Endothelial cell of umbilical vein (primary cell): Measurements from ENCODE around the gene NKX1-2. TPM values are rescaled to one million over a fixed set of nuclear protein-coding genes. Genes with fewer than 3 reads are reported as not detected.

Experiments
- Bru-seq: library from RNA; stranded (reverse); fragments of 400-500 nt; gene quantifications from one replicate; lab custom pipeline; 2021; lab: Mats Ljungman, UMichigan
- BruChase-seq, 2 experiments: library from RNA; stranded (reverse); fragments of 400-500 nt; gene quantifications; one replicate each; lab custom pipeline; 2021; lab: Mats Ljungman, UMichigan
- BruUV-seq: library from RNA; stranded (reverse); fragments of 400-500 nt; replicated peaks from 2 replicates; lab custom pipeline; 2021; lab: Mats Ljungman, UMichigan
- CTCF ChIA-PET: fragments of 300-600, 350-600 bp; sonication (Branson Sonifier 250); formaldehyde crosslinking; loops from one replicate; lab custom pipeline; 2021; ENCODE audit warnings: antibody characterized with exemption, inconsistent platforms; lab: Charles Lee
- POLR2A ChIA-PET: fragments of 300-600, 350-600 bp; sonication (Branson Sonifier 250); formaldehyde crosslinking; loops from one replicate; lab custom pipeline; 2021; ENCODE audit warnings: antibody characterized with exemption, inconsistent platforms; lab: Charles Lee
- DNase-seq: peaks from one replicate; pipeline ENCODE4 v3.0.0-alpha.2; 2011; ENCODE audit warnings: low read depth, low spot score
- FAIRE-seq: peaks from 2 replicates; lab custom pipeline; 2011; peaks lifted over from hg19 to GRCh38; lab: Jason Lieb, UNC
- H2AFZ ChIP-seq: 2 replicates; pipeline ENCODE4 v1.6.0; 2012; ENCODE audit warnings: low read depth, low read length, control low read depth, inconsistent platforms
- H3K27ac ChIP-seq: 2 replicates; pipeline ENCODE4 v1.5.1; 2011; ENCODE audit warnings: low read depth, mild to moderate bottlenecking, control low read depth, low read length, moderate library complexity; ENCODE audit not compliant: insufficient read depth
- H3K27me3 ChIP-seq, 2 experiments: 2 replicates each; pipeline versions ENCODE4 v1.6.0 to v1.6.1; 2011; ENCODE audit warnings: low read length in 2 of 2, mixed read lengths in 1 of 2; ENCODE audit not compliant: control insufficient read depth in 2 of 2, insufficient read depth in 2 of 2
- H3K36me3 ChIP-seq, 2 experiments: 2 replicates in 1 of 2; 3 replicates in 1 of 2; pipeline ENCODE4 v1.5.1; 2011; ENCODE audit warnings: low read length in 2 of 2, mild to moderate bottlenecking in 1 of 2, moderate library complexity in 1 of 2; ENCODE audit not compliant: control insufficient read depth in 2 of 2, insufficient read depth in 2 of 2; ENCODE audit errors: extremely low read depth in 1 of 2
- H3K4me1 ChIP-seq: 3 replicates; pipeline ENCODE4 v1.5.1; 2011; ENCODE audit warnings: mild to moderate bottlenecking, low read length; ENCODE audit not compliant: control insufficient read depth, insufficient read depth; ENCODE audit errors: extremely low read depth
- H3K4me2 ChIP-seq: 2 replicates; pipeline ENCODE4 v1.6.1; 2011; ENCODE audit warnings: low read length, control low read depth, mixed read lengths; ENCODE audit not compliant: insufficient read depth
- H3K4me3 ChIP-seq, 3 experiments: fragments of 200-600 bp in 1 of 3; sonication (generic), shearing (Covaris generic) in 1 of 3; replicated peaks in 1 of 3; 2 replicates each; pipeline ENCODE4 v1.5.1; 2011 to 2016; ENCODE audit warnings: control low read depth in 3 of 3, low read length in 3 of 3, mild to moderate bottlenecking in 2 of 3, inconsistent platforms in 1 of 3, low read depth in 1 of 3, moderate library complexity in 1 of 3; ENCODE audit not compliant: insufficient read depth in 1 of 3
- H3K79me2 ChIP-seq: 2 replicates; pipeline ENCODE4 v1.6.0; 2012; ENCODE audit warnings: low read length, inconsistent platforms; ENCODE audit not compliant: control insufficient read depth, insufficient read depth
- H3K9ac ChIP-seq: replicated peaks from 2 replicates; pipeline ENCODE3; 2011; ENCODE audit warnings: low read length, control low read depth; ENCODE audit not compliant: insufficient read depth; ENCODE audit errors: extremely low read depth
- H3K9me1 ChIP-seq: replicated peaks from 3 replicates; pipeline ENCODE4 v1.6.0; 2011; ENCODE audit warnings: mild to moderate bottlenecking, low read length; ENCODE audit not compliant: control insufficient read depth, insufficient read depth; ENCODE audit errors: extremely low read depth
- H3K9me3 ChIP-seq: replicated peaks from 2 replicates; pipeline ENCODE4 v1.5.1; 2012; ENCODE audit warnings: low read length, inconsistent platforms; ENCODE audit not compliant: control insufficient read depth, insufficient read depth
- H4K20me1 ChIP-seq: replicated peaks from 2 replicates; pipeline ENCODE3; 2011; ENCODE audit warnings: mild to moderate bottlenecking, low read length; ENCODE audit not compliant: control insufficient read depth, insufficient read depth; ENCODE audit errors: extremely low read depth
- CTCF ChIP-seq, 2 donors: IDR thresholded peaks; 1 replicate in 1 of 2; 2 replicates in 1 of 2; pipeline ENCODE4 v1.5.1; 2011; ENCODE audit warnings: low read length in 2 of 2, mild to moderate bottlenecking in 2 of 2, moderate library complexity in 2 of 2, control low read depth in 1 of 2, inconsistent platforms in 1 of 2, low read depth in 1 of 2; ENCODE audit not compliant: insufficient read depth in 1 of 2; ENCODE audit errors: extremely low read depth in 1 of 2
- EZH2 ChIP-seq: IDR thresholded peaks from 2 replicates; pipeline ENCODE4 v1.6.1; 2012; ENCODE audit warnings: borderline replicate concordance, low read depth, mild to moderate bottlenecking, moderate library complexity, low read length, inconsistent platforms; ENCODE audit not compliant: severe bottlenecking
- FOS ChIP-seq: IDR thresholded peaks from 2 replicates; pipeline ENCODE4 v1.6.1; 2011; ENCODE audit warnings: mild to moderate bottlenecking, low read length, moderate library complexity, borderline replicate concordance; ENCODE audit not compliant: insufficient read depth
- GATA2 ChIP-seq: IDR thresholded peaks from 2 replicates; pipeline ENCODE4 v1.7.0; 2011; ENCODE audit warnings: low read depth, mild to moderate bottlenecking, moderate library complexity, mixed read lengths, low read length; ENCODE audit not compliant: insufficient read length, insufficient read depth
- JUN ChIP-seq: IDR thresholded peaks from 2 replicates; pipeline ENCODE4 v1.6.1; 2011; ENCODE audit warnings: borderline replicate concordance, low read depth; ENCODE audit not compliant: insufficient read length, insufficient read depth
- MAX ChIP-seq: IDR thresholded peaks from 2 replicates; pipeline ENCODE4 v1.6.1; 2011; ENCODE audit not compliant: insufficient read depth, insufficient read length
- MYC ChIP-seq: IDR thresholded peaks from one replicate; pipeline ENCODE4 v1.6.1; 2011; ENCODE audit warnings: mild to moderate bottlenecking, low read depth, low read length
- POLR2A ChIP-seq: IDR thresholded peaks from 2 replicates; pipeline ENCODE4 v1.6.1; 2012; ENCODE audit warnings: low read depth, mild to moderate bottlenecking, control low read depth, low read length
- POLR2AphosphoS5 ChIP-seq: IDR thresholded peaks from 2 replicates; pipeline ENCODE4 v1.6.1; 2012; ENCODE audit warnings: low read depth, mild to moderate bottlenecking, control low read depth, low read length, moderate library complexity; ENCODE audit not compliant: insufficient read depth
- dilution Hi-C: fragments of 300-500 bp; cut with MboI; formaldehyde crosslinking; loops from one replicate; pipeline ENCODE4 v1.15.0; 2019; ENCODE audit warnings: low sequenced_read_pairs; ENCODE audit not compliant: extremely low pct_ligation_motif_present
- intact Hi-C: fragments of 100-400 bp; cut with micrococcal nuclease; formaldehyde crosslinking; loops from one replicate; pipeline ENCODE4 v1.10.0; 2022
- long read RNA-seq: library from polyadenylated mRNA; stranded (forward); transcript quantifications from one replicate; pipeline ENCODE4 v2.0.0, GENCODE V29; 2021
- polyA minus RNA-seq, 3 experiments: library from RNA; depleted of rRNA, polyadenylated mRNA; stranded (reverse); fragments of >200 nt; gene quantifications; 1 replicate in 1 of 3; 2 replicates in 2 of 3; pipeline ENCODE4 v1.2.3, GENCODE V29; 2011
- polyA plus RNA-seq, 4 experiments: library from polyadenylated mRNA; depleted of rRNA in 3 of 4; stranded (reverse) in 3 of 4; unstranded in 1 of 4; fragments of >200 nt; gene quantifications; 2 replicates each; pipeline versions ENCODE4 v1.2.1 to v1.2.3, GENCODE V29; 2011 to 2012; ENCODE audit warnings: missing spikeins in 1 of 4
- total RNA-seq: library from RNA; stranded (reverse); gene quantifications from 2 replicates; pipeline ENCODE4 v1.2.3, GENCODE V29; 2021

The NKX1-2 gene
- total RNA-seq (not detected in 2 replicates), polyA plus RNA-seq (not detected in 2 replicates), polyA minus RNA-seq (not detected in 2 replicates), Bru-seq, nascent RNA (percentile 12 among the genes with signal in this experiment), BruChase-seq, experiment 1, labeled RNA remaining after a 6-hour chase (percentile 12 among the genes with signal in this experiment), BruChase-seq, experiment 2, labeled RNA remaining after a 2-hour chase (not detected)
- polyA plus RNA-seq (2011; cell fraction: cytosol; rRNA removed), result not detected in 2 replicates
- not detected in 2 replicates for polyA plus RNA-seq (2011; cell fraction: nucleus; rRNA removed)
- polyA plus RNA-seq (2012), result not detected in 2 replicates
- not detected for polyA minus RNA-seq (2011; cell fraction: cytosol; rRNA and poly(A)+ RNA removed)
- not detected in 2 replicates for polyA minus RNA-seq (2011; cell fraction: nucleus; rRNA and poly(A)+ RNA removed)
- long read RNA-seq, result 0 reads

GRCh38 chr10:124450012-124450782 is at the start of gene NKX1-2:
Gene NKX1-2, minus strand, starts transcription at chr10:124450035. Its CDS starts 92 bp downstream, at chr10:124449943.
- H3K27me3 ChIP-seq, result peaks cover 75 to 90% of the 10 kb centered on the region in 2 experiments
- H3K27ac ChIP-seq, result no peak within 1 kb of the TSS
- intact Hi-C loops (no loop called here), dilution Hi-C loops (no loop called here)
- no peaks in the 10 kb centered on the region for H3K36me3 ChIP-seq
- H3K9me3 ChIP-seq, result no peaks in the 10 kb centered on the region
- H3K9me1 ChIP-seq, result no peaks in the 10 kb centered on the region
- ChIA-PET CTCF (interaction anchor here (1.0 kb wide), 1 partner anchor 47 kb away, joined by 3 read pairs; no protein-coding TSS in a partner anchor), POLR2A (no interaction called here)
- no peak within 1 kb of the TSS for H3K4me3 ChIP-seq
- no peak within 1 kb of the TSS for H3K4me2 ChIP-seq
- no peaks in the 10 kb centered on the region for H3K79me2 ChIP-seq
- no TSS peak for BruUV-seq
- no peak within 1 kb of the TSS for H2AFZ ChIP-seq
- H3K4me1 ChIP-seq, result peaks cover 2% of the 10 kb centered on the region
- no peak within 1 kb of the TSS for H3K9ac ChIP-seq
- TF ChIP-seq POLR2AphosphoS5 (no peak), POLR2A (no peak), FOS (no peak), MAX (no peak)
- H4K20me1 ChIP-seq, result no peaks in the 10 kb centered on the region
- no peak for FAIRE-seq
- no peak for DNase-seq

GRCh38 chr10:124498056-124498455 is 48.2 kb upstream of the NKX1-2 start:
- H3K9me1 ChIP-seq, result no peaks in the 10 kb centered on the region
- ChIA-PET POLR2A (no interaction called here), CTCF (no interaction called here)
- no peak overlapping the region for H3K9ac ChIP-seq
- no peaks in the 10 kb centered on the region for H3K36me3 ChIP-seq
- no peaks in the 10 kb centered on the region for H3K79me2 ChIP-seq
- H3K27me3 ChIP-seq, result no peaks in the 10 kb centered on the region
- no peaks in the 10 kb centered on the region for H4K20me1 ChIP-seq
- DNase-seq, result no peak
- no peaks in the 10 kb centered on the region for H3K9me3 ChIP-seq
- intact Hi-C loops, result no loop called here
- no peak overlapping the region for H2AFZ ChIP-seq
- H3K4me3 ChIP-seq, result no peak overlapping the region
- no peaks in the 10 kb centered on the region for H3K4me1 ChIP-seq
- no peak for FAIRE-seq
- H3K27ac ChIP-seq, result no peak overlapping the region
- dilution Hi-C loops, result no loop called here
- TF ChIP-seq MAX (no peak), CTCF (IDR thresholded peaks at IDR 0.05; ENCODE audit: extremely low read depth in 1 of 2, insufficient read depth in 1 of 2, low read depth in 1 of 2, low read length in 2 of 2) (no peak), POLR2AphosphoS5 (no peak), POLR2A (no peak), MYC (no peak), JUN (no peak), FOS (no peak), GATA2 (no peak), EZH2 (no peak)
- H3K4me2 ChIP-seq, result no peak overlapping the region
- BruUV-seq, result no TSS peak
